IPS-18a (cell line): Measurements from ENCODE around the gene NAP1L4.

ENCODE experiments used
- H3K27ac ChIP-seq: one replicate; pipeline ENCODE4 v1.5.1; 2013; ENCODE audit warnings: low read length
- H3K27me3 ChIP-seq: one replicate; pipeline ENCODE4 v1.6.1; 2013; ENCODE audit warnings: mild to moderate bottlenecking, low read length; ENCODE audit not compliant: control insufficient read depth, insufficient read depth
- H3K36me3 ChIP-seq: one replicate; pipeline ENCODE4 v1.6.1; 2013; ENCODE audit warnings: low read depth, low read length; ENCODE audit not compliant: control insufficient read depth
- H3K4me1 ChIP-seq: one replicate; pipeline ENCODE4 v1.6.1; 2013; ENCODE audit warnings: low read depth, low read length; ENCODE audit not compliant: control insufficient read depth
- H3K4me3 ChIP-seq: one replicate; pipeline ENCODE4 v1.5.1; 2013; ENCODE audit warnings: low read length
- H3K9ac ChIP-seq: one replicate; pipeline ENCODE4 v1.6.1; 2013; ENCODE audit warnings: mild to moderate bottlenecking, low read length, moderate library complexity
- H3K9me3 ChIP-seq: one replicate; pipeline ENCODE4 v1.6.1; 2013; ENCODE audit warnings: low read depth, low read length; ENCODE audit not compliant: control insufficient read depth

NAP1L4 gene

GRCh38 chr11:3021125-3021524 is 29.0 kb upstream of the NAP1L4 start:
- Histone ChIP-seq H3K4me1 (no peaks in the 10 kb centered on the region), H3K9me3 (no peaks in the 10 kb centered on the region), H3K4me3 (no peak overlapping the region), H3K27ac (no peak overlapping the region), H3K9ac (no peak overlapping the region), H3K36me3 (peaks cover 61% of the 10 kb centered on the region), H3K27me3 (no peaks in the 10 kb centered on the region)

- no peaks in the 10 kb centered on the region for H3K4me1 ChIP-seq
- peaks cover 63% of the 10 kb centered on the region for H3K36me3 ChIP-seq
- no peak overlapping the region for H3K27ac ChIP-seq
- H3K27me3 ChIP-seq = no peaks in the 10 kb centered on the region
- no peak overlapping the region for H3K9ac ChIP-seq
- no peaks in the 10 kb centered on the region for H3K9me3 ChIP-seq
- no peak overlapping the region for H3K4me3 ChIP-seq
Observed at GRCh38 chr11:3020011-3020410, 27.9 kb upstream of the NAP1L4 start.

GRCh38 chr11:3018596-3018995 is 26.5 kb upstream of the NAP1L4 start:
- Histone ChIP-seq H3K9me3 (no peaks in the 10 kb centered on the region), H3K4me3 (no peak overlapping the region), H3K4me1 (no peaks in the 10 kb centered on the region), H3K36me3 (peaks cover 72% of the 10 kb centered on the region), H3K27ac (no peak overlapping the region), H3K27me3 (no peaks in the 10 kb centered on the region), H3K9ac (no peak overlapping the region)

- peaks cover 82% of the 10 kb centered on the region for H3K36me3 ChIP-seq
- H3K9me3 ChIP-seq = no peaks in the 10 kb centered on the region
- H3K4me1 ChIP-seq = no peaks in the 10 kb centered on the region
- no peak overlapping the region for H3K4me3 ChIP-seq
- no peak overlapping the region for H3K27ac ChIP-seq
- no peaks in the 10 kb centered on the region for H3K27me3 ChIP-seq
- H3K9ac ChIP-seq = no peak overlapping the region
Observed at GRCh38 chr11:3016861-3017260, 24.7 kb upstream of the NAP1L4 start.

- H3K9me3 ChIP-seq = no peaks in the 10 kb centered on the region
- H3K4me3 ChIP-seq = no peak overlapping the region
- no peak overlapping the region for H3K9ac ChIP-seq
- peaks cover 85% of the 10 kb centered on the region for H3K36me3 ChIP-seq
- no peaks in the 10 kb centered on the region for H3K4me1 ChIP-seq
- H3K27ac ChIP-seq = no peak overlapping the region
- no peaks in the 10 kb centered on the region for H3K27me3 ChIP-seq
Observed at GRCh38 chr11:3015796-3016195, 23.7 kb upstream of the NAP1L4 start.

- no peak overlapping the region for H3K4me3 ChIP-seq
- no peaks in the 10 kb centered on the region for H3K9me3 ChIP-seq
- H3K36me3 ChIP-seq = peaks cover 85% of the 10 kb centered on the region
- H3K9ac ChIP-seq = no peak overlapping the region
- H3K4me1 ChIP-seq = no peaks in the 10 kb centered on the region
- no peaks in the 10 kb centered on the region for H3K27me3 ChIP-seq
- no peak overlapping the region for H3K27ac ChIP-seq
Observed at GRCh38 chr11:3014943-3015342, 22.8 kb upstream of the NAP1L4 start.

- Histone ChIP-seq H3K27ac (no peak overlapping the region), H3K9ac (no peak overlapping the region)
Observed at GRCh38 chr11:3014057-3014938, 22.2 kb upstream of the NAP1L4 start.

GRCh38 chr11:3011891-3012885 is 20.1 kb upstream of the NAP1L4 start:
- Histone ChIP-seq H3K9ac (no peak overlapping the region), H3K36me3 (peaks cover 78% of the 10 kb centered on the region), H3K27me3 (no peaks in the 10 kb centered on the region), H3K9me3 (no peaks in the 10 kb centered on the region), H3K4me1 (no peaks in the 10 kb centered on the region), H3K4me3 (no peak overlapping the region), H3K27ac (no peak overlapping the region)

More at GRCh38 chr11:3014057-3014938, 22.2 kb upstream of the NAP1L4 start:
- Histone ChIP-seq H3K4me3 (no peak overlapping the region), H3K9me3 (no peaks in the 10 kb centered on the region), H3K4me1 (no peaks in the 10 kb centered on the region), H3K36me3 (peaks cover 87% of the 10 kb centered on the region), H3K27me3 (no peaks in the 10 kb centered on the region)

- Histone ChIP-seq H3K4me3 (no peak overlapping the region), H3K27ac (no peak overlapping the region), H3K4me1 (no peaks in the 10 kb centered on the region), H3K9me3 (no peaks in the 10 kb centered on the region), H3K36me3 (peaks cover 71% of the 10 kb centered on the region), H3K9ac (no peak overlapping the region), H3K27me3 (no peaks in the 10 kb centered on the region)
Observed at GRCh38 chr11:3010521-3011275, 18.6 kb upstream of the NAP1L4 start.

GRCh38 chr11:3010004-3010403 is 17.9 kb upstream of the NAP1L4 start:
- Histone ChIP-seq H3K27ac (no peak overlapping the region), H3K4me1 (no peaks in the 10 kb centered on the region), H3K36me3 (peaks cover 70% of the 10 kb centered on the region), H3K27me3 (no peaks in the 10 kb centered on the region), H3K4me3 (no peak overlapping the region), H3K9ac (no peak overlapping the region), H3K9me3 (no peaks in the 10 kb centered on the region)

GRCh38 chr11:3009481-3009880 is 17.4 kb upstream of the NAP1L4 start:
- Histone ChIP-seq H3K4me3 (no peak overlapping the region), H3K4me1 (no peaks in the 10 kb centered on the region), H3K36me3 (peaks cover 66% of the 10 kb centered on the region), H3K27ac (no peak overlapping the region), H3K9ac (no peak overlapping the region), H3K27me3 (no peaks in the 10 kb centered on the region), H3K9me3 (no peaks in the 10 kb centered on the region)
